Body of pancreas (tissue), 4 donors: ENCODE data around the gene GNPDA2.

ENCODE experiments used
- CTCF ChIP-seq, 7 experiments: fragments of 450-650 bp in 4 of 7; fragments of 200-600 bp in 3 of 7; sonication (generic) in 3 of 7; IDR thresholded peaks; one replicate each; pipeline ENCODE4 v1.5.1; 2016 to 2019; ENCODE audit warnings: antibody characterized with exemption in 7 of 7
- POLR2A ChIP-seq, 3 donors: fragments of 450-650 bp; IDR thresholded peaks; one replicate each; pipeline ENCODE4 v1.6.1; 2016; ENCODE audit warnings: antibody characterized with exemption in 3 of 3, mild to moderate bottlenecking in 2 of 3

- no peak for TF ChIP-seq CTCF (IDR thresholded peaks at IDR 0.05)
- no peak for TF ChIP-seq POLR2A (IDR thresholded peaks at IDR 0.05)
These were observed 35.0 kb upstream of the GNPDA2 start for GRCh38 chr4:44761306-44761705.
